ENCODE measurements around the gene KDM7A.

Gene KDM7A

DNA sequence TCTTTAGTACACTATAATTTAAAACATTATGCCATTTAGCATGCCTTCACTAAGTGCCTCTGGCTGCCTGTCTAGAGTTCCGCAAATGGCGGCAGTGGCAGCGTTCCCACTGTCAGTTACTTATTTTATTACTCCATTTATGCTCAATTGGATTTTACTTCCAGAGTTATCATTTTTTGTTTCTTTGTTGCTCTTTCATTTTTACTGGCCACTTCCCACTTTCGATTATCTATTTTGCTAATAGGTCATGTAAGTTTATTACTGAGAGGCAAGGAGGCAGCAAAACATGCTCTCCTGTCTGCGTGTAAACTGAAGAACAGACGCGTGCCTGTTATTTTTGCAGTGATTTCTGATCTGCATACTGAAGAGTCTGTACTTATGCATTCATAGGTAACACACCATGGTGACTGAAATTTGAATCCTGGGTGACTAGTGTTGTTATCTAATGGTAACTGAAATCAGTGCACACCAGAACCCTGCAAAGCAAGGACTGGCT is 23.1 kb downstream of the KDM7A start:
- Histone ChIP-seq H3K4me3 (ENCODE audit: low read depth in 1 of 2, low read length in 2 of 2) (no peak overlapping the region), H3K4me1 (ENCODE audit: control insufficient read depth in 1 of 2, insufficient read depth in 2 of 2, low read length in 2 of 2) (peaks cover 0 to 16% of the 10 kb centered on the region in 2 donors), H3K9me3 (ENCODE audit: control insufficient read depth in 1 of 2, low read length in 2 of 2) (no peaks in the 10 kb centered on the region), H3K36me3 (ENCODE audit: control insufficient read depth in 1 of 2, insufficient read depth in 2 of 2, low read length in 2 of 2) (no peaks in the 10 kb centered on the region), H3K27ac (ENCODE audit: low read length) (no peak overlapping the region), H3K27me3 (ENCODE audit: low read depth, low read length) (no peaks in the 10 kb centered on the region)

DNA sequence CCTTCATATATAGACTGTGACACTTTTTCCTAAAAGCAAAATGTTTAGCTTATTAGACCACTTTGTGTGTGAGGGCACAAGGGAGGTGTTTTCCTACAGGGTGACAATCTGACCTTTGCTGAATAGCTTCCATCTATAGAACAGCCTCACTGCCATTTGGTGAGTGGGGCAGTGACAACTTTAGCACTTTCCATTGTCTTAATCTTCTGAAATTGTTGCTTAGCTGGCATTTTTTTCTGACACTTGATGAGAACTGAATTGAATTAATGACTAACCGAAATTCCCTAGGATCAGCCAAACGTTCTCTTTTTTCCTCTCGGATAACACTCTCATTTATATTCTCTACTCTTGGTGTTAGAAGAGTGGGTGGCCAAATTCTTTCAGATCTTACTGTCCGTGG is 30.2 kb downstream of the KDM7A start:
- no peak overlapping the region for H3K27ac ChIP-seq (ENCODE audit: low read length)
- H3K4me3 ChIP-seq (ENCODE audit: low read depth in 1 of 2, low read length in 2 of 2): no peak overlapping the region
- peaks cover 0 to 5% of the 10 kb centered on the region in 2 donors for H3K36me3 ChIP-seq (ENCODE audit: control insufficient read depth in 1 of 2, insufficient read depth in 2 of 2, low read length in 2 of 2)
- H3K9me3 ChIP-seq (ENCODE audit: control insufficient read depth in 1 of 2, low read length in 2 of 2): no peaks in the 10 kb centered on the region
- no peaks in the 10 kb centered on the region for H3K27me3 ChIP-seq (ENCODE audit: low read depth, low read length)
- H3K4me1 ChIP-seq (ENCODE audit: control insufficient read depth in 1 of 2, insufficient read depth in 2 of 2, low read length in 2 of 2): no peaks in the 10 kb centered on the region

DNA sequence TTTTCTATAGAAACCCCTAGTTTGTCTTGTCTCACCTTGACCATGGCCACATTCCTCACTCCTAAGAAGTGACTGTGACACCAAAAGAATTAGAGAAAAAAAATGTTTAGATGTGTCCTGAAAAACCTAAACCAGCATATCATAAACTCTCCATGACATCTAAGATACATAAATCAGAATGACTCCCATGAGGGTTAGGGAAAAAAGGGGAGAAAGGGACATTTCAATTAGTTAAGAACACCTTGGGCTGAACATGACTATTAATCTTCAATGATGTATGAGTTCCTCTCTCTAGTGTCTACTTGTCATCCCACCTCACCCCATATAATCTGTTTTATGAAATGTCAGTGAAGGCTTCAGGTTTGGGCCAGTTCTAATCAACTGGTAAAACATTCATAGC is 31.1 kb downstream of the KDM7A start:
- Histone ChIP-seq H3K9me3 (ENCODE audit: control insufficient read depth in 1 of 2, low read length in 2 of 2) (no peaks in the 10 kb centered on the region), H3K27ac (ENCODE audit: low read length) (no peak overlapping the region), H3K36me3 (ENCODE audit: control insufficient read depth in 1 of 2, insufficient read depth in 2 of 2, low read length in 2 of 2) (peaks cover 0 to 5% of the 10 kb centered on the region in 2 donors), H3K4me1 (ENCODE audit: control insufficient read depth in 1 of 2, insufficient read depth in 2 of 2, low read length in 2 of 2) (no peaks in the 10 kb centered on the region), H3K27me3 (ENCODE audit: low read depth, low read length) (no peaks in the 10 kb centered on the region), H3K4me3 (ENCODE audit: low read depth in 1 of 2, low read length in 2 of 2) (no peak overlapping the region)

DNA sequence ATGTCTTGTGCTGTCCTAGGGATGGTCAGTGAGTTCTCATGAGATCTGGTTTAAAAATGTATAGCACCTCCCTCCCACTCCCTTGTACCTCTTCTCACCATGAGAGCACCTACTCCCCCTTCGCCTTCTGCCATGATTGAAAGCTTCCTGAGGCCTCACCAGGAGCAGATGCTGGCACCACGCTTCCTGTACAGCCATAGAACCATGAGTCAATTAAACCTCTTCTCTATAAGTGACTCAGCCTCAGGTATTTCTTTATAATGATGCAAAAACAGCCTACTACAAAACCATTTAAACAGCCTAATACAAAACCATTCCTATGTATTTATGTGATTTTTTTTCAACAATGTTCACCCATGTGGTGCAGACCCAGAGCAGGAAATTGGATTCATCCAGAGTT is 32.0 kb downstream of the KDM7A start:
- H3K9me3 ChIP-seq (ENCODE audit: control insufficient read depth in 1 of 2, low read length in 2 of 2): no peaks in the 10 kb centered on the region
- H3K36me3 ChIP-seq (ENCODE audit: control insufficient read depth in 1 of 2, insufficient read depth in 2 of 2, low read length in 2 of 2): peaks cover 0 to 5% of the 10 kb centered on the region in 2 donors
- no peaks in the 10 kb centered on the region for H3K4me1 ChIP-seq (ENCODE audit: control insufficient read depth in 1 of 2, insufficient read depth in 2 of 2, low read length in 2 of 2)
- H3K27me3 ChIP-seq (ENCODE audit: low read depth, low read length): no peaks in the 10 kb centered on the region
- H3K27ac ChIP-seq (ENCODE audit: low read length): no peak overlapping the region
- no peak overlapping the region for H3K4me3 ChIP-seq (ENCODE audit: low read depth in 1 of 2, low read length in 2 of 2)

DNA sequence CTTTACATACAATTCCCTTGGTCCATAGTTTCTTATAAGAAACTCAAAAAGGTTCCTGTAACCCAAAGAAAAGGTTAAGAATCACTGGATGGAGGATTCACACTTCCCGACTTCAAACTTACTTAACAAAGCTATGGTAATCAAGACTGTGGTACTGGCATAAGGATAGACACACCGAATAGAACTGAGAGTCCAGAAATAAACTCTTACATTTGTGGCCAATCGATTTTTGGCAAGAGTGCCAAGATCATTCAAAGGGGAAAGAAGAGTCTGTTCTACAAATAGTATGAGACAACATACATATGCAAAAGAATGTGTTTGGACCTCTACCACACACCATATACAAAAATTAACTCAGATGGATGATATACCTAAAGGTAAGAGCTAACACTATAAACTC is 32.8 kb downstream of the KDM7A start:
- no peaks in the 10 kb centered on the region for H3K27me3 ChIP-seq (ENCODE audit: low read depth, low read length)
- H3K27ac ChIP-seq (ENCODE audit: low read length): no peak overlapping the region
- no peak overlapping the region for H3K4me3 ChIP-seq (ENCODE audit: low read depth in 1 of 2, low read length in 2 of 2)
- peaks cover 0 to 5% of the 10 kb centered on the region in 2 donors for H3K36me3 ChIP-seq (ENCODE audit: control insufficient read depth in 1 of 2, insufficient read depth in 2 of 2, low read length in 2 of 2)
- H3K9me3 ChIP-seq (ENCODE audit: control insufficient read depth in 1 of 2, low read length in 2 of 2): no peaks in the 10 kb centered on the region
- no peaks in the 10 kb centered on the region for H3K4me1 ChIP-seq (ENCODE audit: control insufficient read depth in 1 of 2, insufficient read depth in 2 of 2, low read length in 2 of 2)

DNA sequence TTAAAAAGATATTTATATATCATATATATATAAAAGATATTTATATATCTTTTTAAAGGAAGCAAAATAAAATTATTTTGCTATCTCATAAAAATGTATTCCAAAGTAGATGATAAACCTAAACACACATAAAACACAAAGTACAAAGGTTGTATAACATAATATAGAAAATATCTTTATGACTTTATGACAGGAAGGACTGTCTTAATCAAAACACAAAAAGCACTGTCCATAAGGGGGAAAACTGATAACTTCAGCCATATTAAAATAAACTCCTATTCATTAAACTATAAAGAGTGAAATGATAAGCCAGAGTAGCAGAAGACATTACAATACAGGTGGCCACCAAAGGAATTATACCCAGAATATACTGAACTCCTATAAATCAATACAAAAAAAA is 34.8 kb downstream of the KDM7A start:
- no peaks in the 10 kb centered on the region for H3K27me3 ChIP-seq (ENCODE audit: low read depth, low read length)
- no peak overlapping the region for H3K27ac ChIP-seq (ENCODE audit: low read length)
- H3K9me3 ChIP-seq (ENCODE audit: control insufficient read depth in 1 of 2, low read length in 2 of 2): no peaks in the 10 kb centered on the region

DNA sequence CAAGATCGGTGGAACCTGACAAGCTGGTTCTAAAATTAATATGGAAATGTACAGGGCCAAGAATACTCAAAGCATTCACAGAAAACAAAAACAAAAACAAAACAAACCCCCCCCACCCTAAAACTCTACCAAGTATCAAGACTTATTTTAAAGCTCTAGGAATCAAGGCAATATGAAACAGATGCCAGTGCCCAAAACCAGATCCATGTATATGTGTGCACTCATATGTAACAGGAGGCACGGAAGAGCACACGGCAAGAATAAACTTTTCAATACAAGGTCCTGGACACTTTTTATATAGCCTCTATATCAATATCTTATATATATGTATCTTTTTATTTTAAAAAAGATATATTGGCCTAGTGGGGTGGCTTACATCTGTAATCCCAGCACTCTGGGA is 35.5 kb downstream of the KDM7A start:
- Histone ChIP-seq H3K4me3 (ENCODE audit: low read depth in 1 of 2, low read length in 2 of 2) (no peak overlapping the region), H3K27me3 (ENCODE audit: low read depth, low read length) (no peaks in the 10 kb centered on the region), H3K4me1 (ENCODE audit: control insufficient read depth in 1 of 2, insufficient read depth in 2 of 2, low read length in 2 of 2) (no peaks in the 10 kb centered on the region), H3K9me3 (ENCODE audit: control insufficient read depth in 1 of 2, low read length in 2 of 2) (no peaks in the 10 kb centered on the region), H3K27ac (ENCODE audit: low read length) (no peak overlapping the region), H3K36me3 (ENCODE audit: control insufficient read depth in 1 of 2, insufficient read depth in 2 of 2, low read length in 2 of 2) (peaks cover 2 to 5% of the 10 kb centered on the region in 2 donors)

More for the DNA sequence above, 34.8 kb downstream of the KDM7A start:
- Histone ChIP-seq H3K36me3 (ENCODE audit: control insufficient read depth in 1 of 2, insufficient read depth in 2 of 2, low read length in 2 of 2) (peaks cover 2 to 5% of the 10 kb centered on the region in 2 donors), H3K4me1 (ENCODE audit: control insufficient read depth in 1 of 2, insufficient read depth in 2 of 2, low read length in 2 of 2) (no peaks in the 10 kb centered on the region), H3K4me3 (ENCODE audit: low read depth in 1 of 2, low read length in 2 of 2) (no peak overlapping the region)

DNA sequence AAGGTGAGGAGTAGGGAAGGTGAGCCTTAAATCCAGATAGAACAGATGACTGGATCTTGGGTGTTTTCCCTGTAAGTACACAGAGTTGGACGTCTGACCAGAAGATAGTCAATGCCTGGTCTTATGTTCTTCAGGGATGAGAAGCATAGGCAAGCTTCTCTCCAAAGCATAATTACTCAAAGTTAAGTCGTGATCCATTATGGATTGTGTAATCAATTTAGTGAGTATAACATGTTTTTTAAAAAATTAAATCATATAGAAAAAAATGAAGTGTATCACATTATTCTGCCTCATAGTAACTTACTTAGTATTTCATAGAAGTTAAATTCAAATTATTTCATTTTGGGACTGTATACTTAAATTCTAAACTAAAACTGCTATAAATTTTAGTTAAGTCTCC is 39.7 kb downstream of the KDM7A start:
- Histone ChIP-seq H3K4me1 (ENCODE audit: control insufficient read depth in 1 of 2, insufficient read depth in 2 of 2, low read length in 2 of 2) (no peaks in the 10 kb centered on the region), H3K9me3 (ENCODE audit: control insufficient read depth in 1 of 2, low read length in 2 of 2) (no peaks in the 10 kb centered on the region), H3K4me3 (ENCODE audit: low read depth in 1 of 2, low read length in 2 of 2) (no peak overlapping the region), H3K27ac (ENCODE audit: low read length) (no peak overlapping the region), H3K27me3 (ENCODE audit: low read depth, low read length) (no peaks in the 10 kb centered on the region), H3K36me3 (ENCODE audit: control insufficient read depth in 1 of 2, insufficient read depth in 2 of 2, low read length in 2 of 2) (peaks cover 6 to 16% of the 10 kb centered on the region in 2 donors)

DNA sequence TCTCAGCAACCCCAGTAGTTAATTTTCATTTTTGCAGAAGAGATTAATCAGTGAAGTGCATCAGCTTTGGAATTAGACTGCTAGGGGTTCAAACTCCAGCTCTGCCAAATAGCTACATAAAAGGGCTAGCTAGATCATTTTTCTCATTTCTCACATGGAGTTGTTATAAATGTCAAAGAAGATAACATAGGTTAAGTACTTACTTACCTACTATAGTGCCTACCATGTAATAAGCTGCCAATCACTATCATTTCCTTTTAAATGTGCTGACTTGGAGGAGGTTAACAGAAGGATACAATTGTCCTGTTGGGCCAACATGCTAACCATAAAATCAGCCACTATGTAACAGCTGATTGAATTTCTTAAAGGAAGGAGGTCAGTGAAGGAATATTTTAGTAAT is 40.7 kb downstream of the KDM7A start:
- Histone ChIP-seq H3K4me3 (ENCODE audit: low read depth in 1 of 2, low read length in 2 of 2) (no peak overlapping the region), H3K27ac (ENCODE audit: low read length) (no peak overlapping the region), H3K27me3 (ENCODE audit: low read depth, low read length) (no peaks in the 10 kb centered on the region), H3K4me1 (ENCODE audit: control insufficient read depth in 1 of 2, insufficient read depth in 2 of 2, low read length in 2 of 2) (no peaks in the 10 kb centered on the region), H3K9me3 (ENCODE audit: control insufficient read depth in 1 of 2, low read length in 2 of 2) (no peaks in the 10 kb centered on the region), H3K36me3 (ENCODE audit: control insufficient read depth in 1 of 2, insufficient read depth in 2 of 2, low read length in 2 of 2) (peaks cover 16 to 24% of the 10 kb centered on the region in 2 donors)

DNA sequence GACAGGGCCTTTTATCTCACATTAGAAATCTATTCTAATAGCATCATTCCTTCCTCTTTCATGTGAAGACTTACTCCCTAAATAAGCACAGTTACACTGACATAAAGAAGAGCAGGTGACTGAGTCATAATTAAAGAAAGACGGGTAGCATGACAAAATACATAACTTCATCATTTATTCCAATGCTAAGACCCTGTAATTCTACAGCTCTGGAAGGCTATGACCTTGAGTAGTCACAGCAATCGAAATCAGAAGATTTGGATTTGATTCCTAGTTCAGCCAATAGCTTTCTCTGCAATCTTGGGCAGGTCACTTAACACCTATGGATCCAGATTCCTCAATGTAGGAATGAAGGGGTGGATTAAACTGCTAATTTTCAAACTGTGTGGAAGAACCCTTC is 42.7 kb downstream of the KDM7A start:
- no peak overlapping the region for H3K4me3 ChIP-seq (ENCODE audit: low read depth in 1 of 2, low read length in 2 of 2)

DNA sequence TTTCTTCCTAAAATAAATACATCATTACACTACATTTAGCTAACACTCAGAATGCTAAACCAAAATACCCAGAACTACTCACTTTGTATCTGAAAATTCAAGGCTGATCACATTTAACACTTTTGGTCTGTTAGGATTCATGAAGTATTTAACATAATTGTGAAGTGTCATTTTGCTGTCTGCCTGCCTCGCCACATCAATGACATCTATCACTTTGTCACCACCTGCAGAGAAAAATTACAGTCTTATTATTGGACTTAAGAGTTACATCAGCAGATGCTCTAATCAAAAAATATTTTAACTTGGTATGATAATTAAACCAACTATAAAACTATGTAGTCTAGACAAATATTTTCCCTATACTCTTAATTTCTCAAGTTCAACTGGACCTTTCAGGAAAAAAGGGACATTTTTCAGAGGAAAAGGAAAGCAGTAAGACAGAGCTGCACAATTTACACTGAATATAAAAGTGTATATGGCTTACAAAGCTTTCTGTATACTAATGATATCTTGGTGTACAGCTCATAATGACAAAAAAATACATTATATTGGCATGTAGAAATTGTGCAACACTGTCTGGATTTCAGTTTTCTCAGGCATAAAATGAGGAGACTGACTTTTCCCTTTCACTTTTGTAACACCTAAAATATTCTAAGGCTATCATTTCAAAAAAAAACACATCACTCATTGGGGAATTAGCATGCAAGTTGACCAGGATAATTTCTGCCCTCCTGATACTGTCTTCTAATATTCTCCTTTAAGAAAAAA is 49.2 kb downstream of the KDM7A start:
- no peak overlapping the region for H3K4me3 ChIP-seq (ENCODE audit: low read depth in 1 of 2, low read length in 2 of 2)
- no peaks in the 10 kb centered on the region for H3K4me1 ChIP-seq (ENCODE audit: control insufficient read depth in 1 of 2, insufficient read depth in 2 of 2, low read length in 2 of 2)
- no peak overlapping the region for H3K27ac ChIP-seq (ENCODE audit: low read length)
- peaks cover 48 to 50% of the 10 kb centered on the region in 2 donors for H3K36me3 ChIP-seq (ENCODE audit: control insufficient read depth in 1 of 2, insufficient read depth in 2 of 2, low read length in 2 of 2)
- no peaks in the 10 kb centered on the region for H3K9me3 ChIP-seq (ENCODE audit: control insufficient read depth in 1 of 2, low read length in 2 of 2)
- H3K27me3 ChIP-seq (ENCODE audit: low read depth, low read length): no peaks in the 10 kb centered on the region

More for the DNA sequence above, 42.7 kb downstream of the KDM7A start:
- Histone ChIP-seq H3K27me3 (ENCODE audit: low read depth, low read length) (no peaks in the 10 kb centered on the region), H3K36me3 (ENCODE audit: control insufficient read depth in 1 of 2, insufficient read depth in 2 of 2, low read length in 2 of 2) (peaks cover 26% of the 10 kb centered on the region in 2 donors), H3K27ac (ENCODE audit: low read length) (no peak overlapping the region), H3K4me1 (ENCODE audit: control insufficient read depth in 1 of 2, insufficient read depth in 2 of 2, low read length in 2 of 2) (no peaks in the 10 kb centered on the region), H3K9me3 (ENCODE audit: control insufficient read depth in 1 of 2, low read length in 2 of 2) (no peaks in the 10 kb centered on the region)

Data from muscle layer of duodenum (tissue), 2 donors.